Skeletal muscle cell (primary cell): ENCODE results near the gene COL4A3.
"Not testable (repeated sequence)": the region's sequence is repeated elsewhere in the genome, so short reads cannot be mapped to it uniquely, and the experiment has no call there.

Source experiments
- DNase-seq: peaks from one replicate; pipeline ENCODE4 v3.0.0-alpha.2; 2010; ENCODE audit warnings: low read depth
- H3K4me3 ChIP-seq: 2 replicates; pipeline ENCODE4 v1.5.1; 2011; ENCODE audit warnings: low read depth, mild to moderate bottlenecking, control low read depth, low read length, moderate library complexity

Gene COL4A3

DNA sequence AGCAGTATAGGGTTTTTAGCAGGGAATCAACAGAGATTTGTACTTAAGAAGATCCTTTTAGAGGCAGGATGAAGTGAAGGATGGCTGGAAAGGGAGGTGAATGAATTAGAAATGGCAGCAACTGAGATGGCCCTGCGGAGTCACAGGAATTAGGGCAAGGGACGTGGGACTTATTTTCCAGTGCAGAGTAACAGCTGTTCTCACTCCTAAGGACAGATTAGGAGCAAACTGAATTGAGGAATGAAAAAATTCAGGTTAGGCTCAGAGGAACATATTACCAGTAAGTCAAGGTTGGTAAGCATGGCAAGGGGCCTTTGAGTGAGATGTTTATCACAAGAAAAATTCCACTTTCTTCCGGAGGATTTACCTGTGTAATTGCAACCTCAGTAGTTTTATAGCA, 34.4 kb downstream of the COL4A3 start:
- no peak for DNase-seq
- H3K4me3 ChIP-seq, result no peak overlapping the region

DNA sequence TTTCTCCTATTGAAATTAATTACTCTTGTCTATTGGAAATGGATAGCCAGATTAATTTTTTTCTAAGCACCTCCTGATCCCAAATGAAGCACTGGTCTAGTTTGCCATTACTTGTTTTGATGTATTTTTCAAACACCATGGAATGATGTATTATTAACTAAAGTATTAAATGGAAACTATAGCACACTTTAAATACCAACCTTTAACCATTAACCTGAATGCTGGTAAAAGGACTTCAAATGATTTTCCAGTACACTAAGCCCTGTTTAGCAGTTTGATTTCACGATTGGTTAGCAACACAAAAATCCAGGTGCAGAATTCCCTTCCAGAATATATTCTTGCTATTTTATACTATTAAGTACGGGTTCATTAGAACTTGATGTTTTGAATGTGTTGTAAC, 37.3 kb downstream of the COL4A3 start:
- DNase-seq, result no peak
- H3K4me3 ChIP-seq, result no peak overlapping the region

DNA sequence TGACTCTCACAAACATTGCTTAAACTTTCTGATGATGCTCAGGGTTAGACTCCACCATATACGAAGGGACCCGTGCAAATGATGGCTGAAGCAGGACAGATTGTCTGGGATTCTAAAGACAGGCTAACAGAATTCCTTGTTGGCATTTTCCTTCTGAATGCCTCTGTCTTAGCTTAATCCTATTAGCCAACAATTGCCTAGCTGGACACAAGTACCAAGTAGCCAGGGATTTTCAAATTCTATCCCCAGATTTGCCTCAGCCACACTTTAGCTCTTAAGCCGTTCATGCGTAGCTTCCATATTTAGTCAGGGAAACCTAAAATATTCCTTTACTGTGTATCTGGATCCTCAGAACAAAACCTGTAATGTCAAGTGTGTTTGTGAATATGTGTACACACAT, 40.0 kb downstream of the COL4A3 start:
- DNase-seq, result no peak
- H3K4me3 ChIP-seq, result no peak overlapping the region

DNA sequence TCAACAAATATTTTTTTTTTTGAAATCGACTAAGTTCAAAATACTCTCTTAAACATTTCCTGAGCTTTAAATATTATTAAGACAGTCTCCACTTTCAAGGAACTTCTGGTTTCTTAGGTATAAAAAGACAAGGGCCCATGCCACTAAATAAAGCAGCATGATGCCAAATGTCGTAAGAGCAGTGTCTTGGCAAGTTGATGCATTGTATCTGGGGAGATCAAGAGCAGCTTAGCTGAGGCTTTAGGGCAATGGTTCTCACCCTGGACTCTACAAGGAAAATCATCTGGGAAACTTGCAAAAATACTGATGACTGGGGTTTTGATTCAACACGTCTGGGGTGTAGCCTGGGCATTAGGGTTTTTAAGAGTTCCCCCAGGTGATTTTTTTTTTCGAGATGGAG, 41.3 kb downstream of the COL4A3 start:
- DNase-seq, result no peak
- H3K4me3 ChIP-seq, result no peak overlapping the region

DNA sequence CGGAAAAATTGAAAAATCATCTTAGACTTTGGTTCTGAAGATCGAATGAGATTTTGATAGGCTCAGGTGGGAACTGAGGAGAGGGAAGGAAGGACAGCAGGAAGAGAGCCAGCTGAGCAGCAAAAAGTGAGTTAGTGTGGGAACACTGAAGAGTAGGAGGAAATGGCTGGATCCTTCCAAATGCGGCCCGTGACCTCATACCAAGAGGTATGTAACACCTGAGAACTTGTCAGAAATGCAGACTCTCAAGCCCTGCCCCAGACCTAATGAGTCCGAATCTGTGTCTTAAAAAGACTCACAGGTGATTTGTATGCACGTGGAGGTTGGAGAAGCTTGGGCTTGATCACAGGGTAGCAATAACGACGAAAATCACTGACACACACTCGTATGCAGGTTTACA, 42.0 kb downstream of the COL4A3 start:
- DNase-seq, result no peak

DNA sequence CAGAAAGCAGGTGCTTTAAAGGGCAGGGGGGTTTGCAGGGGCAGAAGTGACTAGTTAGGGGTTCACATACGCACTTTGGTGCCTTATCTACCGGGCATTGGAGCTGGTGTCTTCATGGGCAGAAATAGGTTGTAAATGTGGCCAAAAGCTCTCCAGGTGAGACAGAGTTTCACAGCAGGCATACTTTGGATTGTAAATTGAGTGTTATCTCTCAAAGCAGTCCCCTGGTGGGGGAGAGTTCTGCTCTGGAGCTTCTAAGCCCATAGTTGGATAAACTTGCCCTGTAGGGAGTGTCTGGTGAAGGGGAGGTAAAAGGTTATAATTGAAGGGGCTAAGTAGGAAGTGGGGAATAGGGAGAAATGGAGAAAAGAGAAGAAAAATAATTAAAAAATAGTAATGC, 43.1 kb downstream of the COL4A3 start:
- no peak overlapping the region for H3K4me3 ChIP-seq
- DNase-seq, result no peak

More for the DNA sequence above, 42.0 kb downstream of the COL4A3 start:
- no peak overlapping the region for H3K4me3 ChIP-seq

DNA sequence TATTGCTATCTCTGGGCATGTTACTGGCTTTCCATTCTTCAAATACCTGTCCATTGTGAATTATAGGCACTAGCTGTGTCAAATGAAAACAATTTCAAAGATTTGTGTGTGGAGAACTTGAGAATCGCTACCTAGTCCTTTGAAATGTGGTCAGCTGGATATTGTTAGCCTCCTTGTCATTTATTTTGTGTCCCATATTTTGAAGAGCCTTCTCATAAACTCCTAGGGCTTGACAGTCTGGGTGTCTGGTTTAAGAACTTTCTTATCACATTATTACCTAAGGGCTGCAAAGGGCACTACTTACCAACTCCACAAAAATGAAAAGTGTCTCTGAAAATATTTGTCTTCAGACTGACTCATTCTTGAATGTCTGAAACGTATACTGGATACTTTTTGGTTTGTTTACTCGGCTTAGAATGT, 50.2 kb downstream of the COL4A3 start:
- DNase-seq, result no peak

DNA sequence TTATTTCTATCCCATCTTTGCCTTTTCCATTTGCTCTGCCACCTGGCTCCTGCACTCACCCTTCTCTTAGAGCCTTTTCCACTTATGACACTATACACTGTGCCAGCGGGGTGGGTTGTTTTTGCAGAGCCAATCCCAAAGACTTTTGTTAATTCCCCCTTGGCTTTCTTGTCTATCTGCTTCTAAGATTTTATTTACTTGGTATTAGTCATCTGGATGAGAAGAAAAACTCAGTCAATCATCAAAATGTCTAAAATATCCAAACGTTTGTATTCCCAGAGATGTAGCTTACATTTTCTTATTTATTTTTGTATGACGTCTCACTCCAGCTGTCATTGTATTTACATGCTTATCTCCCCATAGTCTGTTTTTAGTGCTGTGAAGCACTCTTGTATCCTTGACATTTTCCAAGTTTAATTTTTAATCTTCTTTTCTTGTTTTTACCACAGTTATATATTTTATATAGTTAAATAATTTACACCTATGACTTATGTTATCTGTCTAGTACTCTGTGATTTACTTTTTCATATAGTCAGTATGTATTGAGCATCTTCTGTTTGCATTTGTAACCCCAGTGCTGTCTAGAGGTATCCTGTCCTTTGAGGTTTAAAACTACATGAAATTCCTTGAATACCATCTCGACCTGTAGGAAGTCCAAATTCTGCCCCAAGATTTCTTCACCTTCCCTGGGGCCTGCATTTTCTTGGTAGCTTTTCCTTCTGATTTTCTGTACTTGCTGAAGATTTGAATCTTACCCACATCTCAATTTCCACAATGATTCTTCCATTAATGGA, 55.1 kb downstream of the COL4A3 start:
- no peak for DNase-seq
- no peak overlapping the region for H3K4me3 ChIP-seq

More for the DNA sequence above, 50.2 kb downstream of the COL4A3 start:
- no peak overlapping the region for H3K4me3 ChIP-seq

DNA sequence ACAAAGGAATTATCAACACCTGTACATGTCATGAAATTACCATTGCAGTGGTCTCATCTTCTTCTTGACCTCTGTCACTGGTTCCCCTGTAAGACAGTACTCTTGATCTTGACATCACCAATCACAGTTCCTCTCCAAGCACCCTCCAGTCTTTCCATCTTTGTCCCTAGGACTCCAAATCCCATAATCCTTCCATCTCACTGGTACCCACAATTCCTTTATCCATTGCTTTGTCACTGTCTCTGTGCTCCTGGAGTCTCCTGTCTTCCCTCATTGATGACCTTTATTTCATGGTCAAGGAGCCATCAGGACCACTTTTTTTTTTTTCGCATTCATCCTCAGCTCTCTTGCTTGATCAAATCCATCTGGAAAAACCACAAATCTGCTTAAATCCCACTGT, 56.7 kb downstream of the COL4A3 start:
- DNase-seq, result no peak
- H3K4me3 ChIP-seq, result no peak overlapping the region

DNA sequence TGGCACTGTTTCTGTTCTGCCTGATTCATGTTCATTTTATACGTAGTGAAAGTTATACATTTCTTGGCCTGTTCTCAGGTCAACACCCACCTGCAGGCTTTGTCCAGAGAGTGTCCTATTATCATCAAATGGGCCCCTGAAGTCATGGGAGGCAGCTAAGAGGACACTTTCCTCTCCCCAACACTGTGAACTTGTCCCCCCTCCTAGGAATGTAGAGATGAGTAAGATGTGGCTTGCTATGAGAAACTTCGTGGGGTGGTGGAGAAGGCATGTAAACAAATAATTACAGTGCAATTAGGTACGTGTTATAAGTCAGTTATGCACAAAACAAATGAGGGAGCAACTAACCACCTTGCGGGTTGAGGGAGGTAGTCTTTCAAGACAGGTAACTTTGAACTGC, 57.9 kb downstream of the COL4A3 start:
- no peak for DNase-seq
- H3K4me3 ChIP-seq, result no peak overlapping the region

DNA sequence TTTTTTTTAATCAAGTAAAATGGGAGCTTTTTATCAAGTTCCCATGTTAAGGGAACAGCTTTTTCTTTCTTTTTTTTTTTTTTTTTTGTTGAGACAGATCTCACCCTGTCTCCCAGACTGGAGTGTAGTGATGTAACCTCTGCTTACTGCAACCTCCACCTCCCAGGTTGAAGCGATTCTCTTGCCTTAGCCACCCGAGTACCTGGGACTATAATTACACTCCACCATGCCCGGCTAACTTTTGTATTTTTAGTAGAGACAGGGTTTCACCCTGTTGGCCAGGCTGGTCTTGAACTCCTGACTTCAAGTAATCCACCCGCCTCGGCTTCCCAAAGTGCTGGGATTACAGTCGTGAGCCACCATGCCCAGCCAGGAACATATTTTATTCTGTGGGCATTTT, 61.2 kb downstream of the COL4A3 start:
- DNase-seq, H3K4me3 ChIP-seq: not testable (repeated sequence)

DNA sequence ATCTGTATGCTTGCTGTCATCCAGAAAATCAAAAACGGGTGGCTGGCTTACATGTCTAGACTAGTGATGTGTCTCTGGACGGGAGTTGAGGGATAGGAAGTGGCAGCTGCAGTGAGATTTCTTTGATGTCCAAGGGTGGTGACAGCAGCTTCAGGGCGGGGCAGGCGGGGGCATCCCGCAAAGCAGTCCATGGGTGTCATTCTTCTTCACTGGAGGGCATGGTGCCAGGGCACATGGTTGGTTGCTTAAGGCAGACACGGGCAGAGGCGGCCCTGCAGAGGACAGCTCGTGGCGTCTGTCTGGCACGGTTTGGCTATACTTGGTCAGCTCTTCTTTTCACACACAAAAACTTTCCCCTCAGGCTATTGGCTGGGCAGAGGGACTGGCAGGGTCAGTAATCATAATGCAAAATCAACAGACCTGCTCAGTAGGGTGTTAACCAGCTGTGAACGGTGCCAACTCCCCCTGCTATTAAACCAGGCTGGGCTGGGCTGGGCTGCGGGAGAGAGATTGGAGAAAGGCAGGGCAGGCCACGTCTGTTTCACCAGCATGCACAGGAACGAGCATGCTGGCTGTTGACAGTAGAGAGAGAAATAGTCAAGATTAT, 63.7 kb downstream of the COL4A3 start:
- H3K4me3 ChIP-seq, result no peak overlapping the region
- DNase-seq, result no peak

DNA sequence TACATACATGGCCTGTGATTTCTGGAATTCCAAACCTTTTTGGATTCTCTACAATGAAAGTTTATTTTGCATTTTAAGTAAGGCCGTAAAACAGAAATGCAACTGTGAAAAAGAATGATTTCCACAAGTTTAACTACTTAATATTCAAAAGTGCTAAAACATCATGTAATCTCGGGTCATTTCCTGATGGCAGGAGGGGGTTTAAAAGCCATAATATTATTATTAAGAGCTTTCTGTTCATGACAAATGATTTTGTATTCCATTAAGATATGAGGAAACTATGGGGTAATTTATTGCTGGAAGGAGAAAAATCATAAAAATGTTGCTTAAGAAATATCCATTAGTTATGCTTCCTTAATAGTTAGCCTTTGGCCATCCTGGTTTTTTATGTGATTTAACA, 65.7 kb downstream of the COL4A3 start:
- no peak overlapping the region for H3K4me3 ChIP-seq
- no peak for DNase-seq

DNA sequence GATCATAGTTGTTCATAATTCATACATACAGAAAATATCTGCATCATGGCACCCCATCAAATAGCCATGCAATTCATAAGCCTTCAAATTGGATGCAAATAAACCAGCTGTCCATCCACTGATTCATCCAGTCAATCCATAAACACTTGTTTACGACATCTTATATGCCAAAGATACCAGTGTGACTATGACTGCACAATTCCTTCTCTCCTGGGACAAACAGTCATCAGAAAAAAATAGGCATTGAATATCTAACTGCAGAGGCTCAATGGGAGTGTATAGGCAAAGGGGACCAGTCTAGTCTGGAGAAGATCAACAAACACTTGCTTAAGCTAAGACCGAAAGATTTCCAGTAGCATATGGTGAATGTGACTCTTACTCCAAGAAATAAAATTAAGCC, 70.0 kb downstream of the COL4A3 start:
- no peak for DNase-seq
- H3K4me3 ChIP-seq, result no peak overlapping the region

DNA sequence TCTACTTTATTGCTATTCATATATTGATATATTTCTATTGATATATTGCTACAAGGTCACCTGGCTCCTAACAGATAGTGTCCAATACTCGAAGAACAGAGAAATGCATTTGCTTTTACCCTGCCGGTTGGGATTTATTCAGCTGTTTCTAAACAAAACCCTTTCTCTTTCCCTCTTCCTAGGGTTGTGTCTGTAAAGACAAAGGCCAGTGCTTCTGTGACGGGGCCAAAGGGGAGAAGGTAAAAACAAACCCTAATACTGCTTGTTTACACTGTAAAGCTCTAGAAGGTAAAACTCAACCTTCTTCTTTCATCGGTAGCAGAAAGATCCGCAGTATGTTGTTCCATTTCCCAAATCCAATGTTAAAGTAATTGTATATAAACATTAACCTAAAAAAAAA, 73.4 kb downstream of the COL4A3 start:
- no peak for DNase-seq
- no peak overlapping the region for H3K4me3 ChIP-seq

DNA sequence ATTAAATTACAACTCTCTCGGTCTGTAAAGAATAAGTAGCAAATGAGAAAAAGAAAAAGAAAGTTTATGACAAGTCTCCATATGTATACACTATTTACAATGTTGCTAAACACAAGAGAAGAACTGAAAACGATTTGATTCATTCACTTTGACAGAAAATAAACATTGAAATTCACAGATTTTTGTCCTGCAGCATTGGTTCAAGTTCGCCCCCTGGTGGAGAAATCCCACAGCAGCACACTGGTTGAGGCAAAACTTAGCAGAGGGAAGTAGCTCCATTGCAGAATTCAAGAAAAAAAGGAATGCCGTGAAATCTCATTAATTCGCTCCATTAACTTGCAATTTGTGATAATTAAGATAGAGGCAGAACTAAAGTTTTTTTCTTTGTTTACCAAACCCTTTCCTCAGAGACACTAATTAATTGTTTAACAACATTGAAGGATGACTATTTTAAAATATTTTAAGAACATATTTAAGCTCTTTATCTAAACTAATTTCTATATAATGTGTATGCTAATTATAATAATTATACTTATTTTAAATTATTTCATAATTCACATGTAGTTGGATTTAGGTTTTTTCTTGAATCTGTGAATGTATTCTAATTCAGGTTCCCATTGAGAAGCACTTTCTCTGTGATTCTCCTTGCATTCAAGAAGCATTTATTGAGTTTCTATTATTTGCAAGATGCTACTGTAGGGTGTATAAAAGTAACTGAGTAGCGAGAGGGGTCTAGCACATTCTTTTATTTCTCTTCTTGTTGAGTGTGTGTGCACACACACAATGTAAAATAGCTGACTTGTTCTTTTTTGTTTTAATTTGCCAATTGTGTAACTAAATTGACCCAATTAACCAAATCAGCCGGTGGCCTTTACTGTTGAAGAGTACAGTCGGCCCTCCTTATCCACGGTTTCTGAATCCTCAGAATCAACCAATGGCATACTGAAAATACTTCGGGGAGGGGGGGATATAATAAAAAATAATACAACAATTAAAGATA, 74.1 kb downstream of the COL4A3 start:
- peak; percentile 10 for DNase-seq
- no peak overlapping the region for H3K4me3 ChIP-seq

DNA sequence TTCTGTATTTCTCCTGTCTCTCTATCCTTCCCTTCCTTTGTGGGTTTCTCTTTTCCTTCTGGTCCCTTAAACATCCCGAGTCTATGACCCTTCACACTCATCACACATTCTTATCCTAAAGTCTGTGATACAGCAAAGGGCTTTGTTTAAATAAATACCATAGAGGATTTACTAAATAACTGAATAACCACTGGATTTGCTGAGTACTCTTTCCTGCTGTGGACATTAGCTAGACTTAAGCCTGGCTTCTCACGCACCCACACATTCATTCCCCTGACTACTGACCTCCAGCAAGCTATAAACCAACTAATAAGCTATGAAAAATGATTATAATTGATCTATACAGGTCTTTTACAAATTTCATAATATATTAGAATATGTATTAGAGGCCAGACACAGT, 76.6 kb downstream of the COL4A3 start:
- H3K4me3 ChIP-seq, result no peak overlapping the region
- no peak for DNase-seq

DNA sequence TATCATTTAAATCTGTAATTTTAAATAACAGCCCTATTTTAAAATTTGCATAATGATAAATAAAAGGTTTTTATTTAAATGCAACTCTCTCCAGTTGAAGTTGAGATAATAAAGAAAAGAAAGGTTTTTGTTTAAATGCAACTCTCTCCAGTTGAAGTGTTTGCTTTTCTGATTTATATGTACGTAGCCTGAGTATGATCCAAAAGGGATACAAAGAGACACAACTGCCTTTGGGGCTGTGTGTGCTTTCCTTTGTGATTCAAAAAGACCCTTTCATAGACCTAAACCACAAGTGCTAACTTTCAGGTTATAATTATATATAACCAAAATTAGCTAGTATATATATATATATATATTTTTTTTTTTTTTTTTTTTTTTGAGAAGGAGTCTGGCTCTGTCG, 84.5 kb downstream of the COL4A3 start:
- no peak for DNase-seq

DNA sequence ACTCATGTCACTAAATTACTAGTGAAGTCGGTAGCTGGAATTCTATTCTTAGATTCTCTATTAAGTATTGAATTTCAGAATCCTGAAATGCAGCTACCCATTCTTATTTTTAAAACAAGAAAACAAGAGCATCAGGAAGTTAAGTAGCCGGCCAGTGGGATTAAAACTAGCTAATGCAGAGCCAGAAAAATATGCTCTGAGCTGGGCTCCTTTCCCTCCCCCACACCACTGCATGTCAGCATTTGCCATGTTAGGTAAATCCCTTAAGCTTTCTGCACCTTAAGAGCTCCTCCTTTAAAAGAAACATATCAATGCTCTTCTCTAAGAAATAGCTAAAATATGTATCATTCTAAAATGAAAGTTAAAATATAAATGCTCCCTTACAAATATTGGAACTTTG, 88.4 kb downstream of the COL4A3 start:
- DNase-seq, result no peak
- H3K4me3 ChIP-seq, result no peak overlapping the region

More for the DNA sequence above, 84.5 kb downstream of the COL4A3 start:
- no peak overlapping the region for H3K4me3 ChIP-seq

DNA sequence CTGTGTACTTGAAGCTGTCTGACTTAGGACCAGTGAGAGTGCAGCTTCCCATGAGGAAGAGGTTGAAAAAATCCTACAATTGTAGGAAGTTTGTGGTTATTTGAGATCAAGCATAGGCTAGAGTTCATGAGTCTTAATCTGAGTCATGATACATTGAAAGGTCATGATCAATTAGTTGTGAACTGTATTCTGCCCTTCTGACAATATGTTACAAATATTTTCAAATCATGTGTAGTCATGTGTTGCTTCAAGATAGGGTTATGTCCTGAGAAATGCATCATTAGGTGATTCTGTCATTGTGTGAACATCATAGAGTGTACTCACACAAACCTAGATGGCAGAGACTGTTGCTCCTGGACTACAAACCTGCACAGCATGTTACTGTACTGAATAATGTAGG, 92.2 kb downstream of the COL4A3 start:
- H3K4me3 ChIP-seq, result no peak overlapping the region
- DNase-seq, result no peak
